HAP-1 (cell line): ENCODE results near the gene RAPGEF2.

ENCODE experiments used
- DNase-seq, 2 experiments: peaks; one replicate each; pipeline ENCODE4 v3.0.0-alpha.2; 2016 to 2020; ENCODE audit warnings: low spot score in 2 of 2
- H3K27me3 ChIP-seq: fragments of 250-450 bp; sonication (Bioruptor Pico); 2 replicates; pipeline ENCODE4 v1.5.1; 2020; ENCODE audit warnings: low read depth, mild to moderate bottlenecking, moderate library complexity
- H3K36me3 ChIP-seq: fragments of 250-450 bp; sonication (Bioruptor Pico); replicated peaks from 2 replicates; pipeline ENCODE4 v1.5.1; 2020; ENCODE audit warnings: mild to moderate bottlenecking
- H3K4me1 ChIP-seq: fragments of 250-450 bp; sonication (Bioruptor Pico); 2 replicates; pipeline ENCODE4 v1.5.1; 2020; ENCODE audit warnings: mild to moderate bottlenecking
- H3K4me3 ChIP-seq: fragments of 250-450 bp; sonication (Bioruptor Pico); 2 replicates; pipeline ENCODE4 v1.5.1; 2020; ENCODE audit warnings: mild to moderate bottlenecking, moderate library complexity
- H3K9me3 ChIP-seq: fragments of 250-450 bp; sonication (Bioruptor Pico); 2 replicates; pipeline ENCODE4 v1.5.1; 2020; ENCODE audit warnings: mild to moderate bottlenecking, moderate library complexity
- in situ Hi-C: fragments of 300-500 bp; cut with MboI; formaldehyde crosslinking; loops from 3 replicates; pipeline ENCODE4 v1.14.3; 2020; ENCODE audit warnings: low sequenced_read_pairs, inconsistent platforms, mixed read lengths

The RAPGEF2 gene

GRCh38 chr4:159396151-159396550 is 293.3 kb downstream of the RAPGEF2 start:
- H3K27me3 ChIP-seq: no peaks in the 10 kb centered on the region
- H3K36me3 ChIP-seq: no peaks in the 10 kb centered on the region
- no peak for DNase-seq
- H3K4me1 ChIP-seq: no peaks in the 10 kb centered on the region
- in situ Hi-C loops: no loop called here
- H3K4me3 ChIP-seq: no peak overlapping the region
- no peaks in the 10 kb centered on the region for H3K9me3 ChIP-seq

- H3K9me3 ChIP-seq: no peaks in the 10 kb centered on the region
- H3K4me3 ChIP-seq: no peak overlapping the region
- no peak for DNase-seq
These were observed 295.4 kb downstream of the RAPGEF2 start for GRCh38 chr4:159398236-159398638.

DNA sequence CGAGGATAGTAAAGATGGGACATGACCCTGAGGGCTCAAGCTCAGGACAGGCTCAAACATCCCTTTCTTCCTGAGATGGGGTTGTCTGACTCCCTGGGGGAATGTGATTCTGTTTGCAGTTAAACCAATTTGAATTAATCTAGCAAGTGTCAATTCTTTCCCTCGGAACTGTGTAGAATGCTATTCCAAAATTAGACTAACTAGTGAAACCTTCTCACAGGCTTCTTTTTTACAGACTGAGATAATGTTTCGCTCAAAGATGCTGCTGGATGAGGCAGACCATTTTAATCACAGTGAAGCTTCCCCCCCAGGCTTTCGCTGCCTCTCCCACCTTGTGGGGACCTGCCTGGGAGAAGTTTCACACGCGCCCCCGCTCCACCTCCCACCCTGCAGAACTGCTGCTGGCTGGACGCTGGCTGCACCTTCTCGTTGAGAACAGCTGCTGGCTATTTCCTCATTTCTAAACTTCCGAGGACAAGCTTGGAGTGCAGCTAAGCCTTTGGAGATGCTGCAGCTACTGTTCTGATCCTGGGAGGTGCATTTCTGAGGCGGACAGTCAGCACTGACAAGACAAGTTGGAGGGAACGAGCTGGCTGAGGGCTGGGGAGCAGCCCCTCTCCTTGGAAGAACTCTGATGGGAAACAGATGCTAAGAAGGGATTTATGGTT is 297.8 kb downstream of the RAPGEF2 start:
- Histone ChIP-seq H3K36me3 (no peaks in the 10 kb centered on the region), H3K9me3 (no peaks in the 10 kb centered on the region), H3K4me1 (no peaks in the 10 kb centered on the region), H3K4me3 (no peak overlapping the region), H3K27me3 (no peaks in the 10 kb centered on the region)
- in situ Hi-C loops: no loop called here
- DNase-seq: no peak

More at GRCh38 chr4:159398236-159398638, 295.4 kb downstream of the RAPGEF2 start:
- in situ Hi-C loops: no loop called here
- H3K27me3 ChIP-seq: no peaks in the 10 kb centered on the region
- no peaks in the 10 kb centered on the region for H3K36me3 ChIP-seq
- H3K4me1 ChIP-seq: no peaks in the 10 kb centered on the region

- no peaks in the 10 kb centered on the region for H3K9me3 ChIP-seq
- no peak overlapping the region for H3K4me3 ChIP-seq
- no peaks in the 10 kb centered on the region for H3K4me1 ChIP-seq
- no peaks in the 10 kb centered on the region for H3K36me3 ChIP-seq
- H3K27me3 ChIP-seq: no peaks in the 10 kb centered on the region
- DNase-seq: no peak
- in situ Hi-C loops: no loop called here
These were observed 298.4 kb downstream of the RAPGEF2 start for GRCh38 chr4:159401226-159401712.

GRCh38 chr4:159401791-159402380 is 299.0 kb downstream of the RAPGEF2 start:
- no peaks in the 10 kb centered on the region for H3K36me3 ChIP-seq
- DNase-seq: no peak
- H3K4me3 ChIP-seq: no peak overlapping the region
- H3K4me1 ChIP-seq: no peaks in the 10 kb centered on the region
- H3K27me3 ChIP-seq: no peaks in the 10 kb centered on the region
- in situ Hi-C loops: no loop called here
- no peaks in the 10 kb centered on the region for H3K9me3 ChIP-seq
